SK-N-MC (cell line): ENCODE data around the gene PARVB.

Experiments
- DNase-seq: peaks from one replicate; pipeline ENCODE4 v3.0.0-alpha.2; 2011; ENCODE audit warnings: low read depth, low spot score
- H3K27ac ChIP-seq: fragments of 200-600 bp; sonication (generic); 2 replicates; pipeline ENCODE4 v1.5.1; 2016; ENCODE audit warnings: mixed run types
- H3K36me3 ChIP-seq: fragments of 200-600 bp; sonication (generic); 2 replicates; pipeline ENCODE4 v1.6.1; 2017; ENCODE audit warnings: antibody characterized with exemption, low read length, mixed read lengths; ENCODE audit not compliant: insufficient read depth
- H3K4me3 ChIP-seq: fragments of 200-600 bp; sonication (generic); 2 replicates; pipeline ENCODE4 v1.5.1; 2016
- H3K9ac ChIP-seq: fragments of 200-600 bp; sonication (generic); 2 replicates; pipeline ENCODE4 v1.8.0; 2017; ENCODE audit warnings: mixed run types, mixed read lengths; ENCODE audit not compliant: insufficient read length
- H3K9me3 ChIP-seq: fragments of 200-600 bp; sonication (generic); 2 replicates; pipeline ENCODE4 v1.6.1; 2017; ENCODE audit warnings: low read depth, mild to moderate bottlenecking, antibody characterized with exemption, low read length, moderate library complexity, mixed read lengths
- EZH2 ChIP-seq: fragments of 200-600 bp; sonication (generic); IDR thresholded peaks from one replicate; pipeline ENCODE4 v1.6.1; 2017; ENCODE audit warnings: antibody characterized with exemption
- FOXP2 ChIP-seq: optimal IDR thresholded peaks from 2 replicates; pipeline ENCODE3; 2011; ENCODE audit warnings: mild to moderate bottlenecking, moderate library complexity; ENCODE audit not compliant: insufficient read depth; ENCODE audit errors: extremely low read length, control extremely low read depth
- POLR2AphosphoS5 ChIP-seq: IDR thresholded peaks from 2 replicates; pipeline ENCODE4 v1.6.1; 2012; ENCODE audit warnings: mild to moderate bottlenecking, low read depth, low read length, borderline replicate concordance

Gene PARVB

GRCh38 chr22:44125421-44125820 is 101.3 kb downstream of the PARVB start:
- H3K9ac ChIP-seq = no peak overlapping the region
- DNase-seq = no peak
- no peaks in the 10 kb centered on the region for H3K36me3 ChIP-seq
- no peak overlapping the region for H3K4me3 ChIP-seq
- H3K9me3 ChIP-seq = no peaks in the 10 kb centered on the region
- no peak overlapping the region for H3K27ac ChIP-seq
- TF ChIP-seq EZH2 = no peak
- TF ChIP-seq POLR2AphosphoS5 = no peak
- no peak for TF ChIP-seq FOXP2

GRCh38 chr22:44126807-44127206 is 102.7 kb downstream of the PARVB start:
- no peak for TF ChIP-seq FOXP2
- no peak for TF ChIP-seq POLR2AphosphoS5
- no peak for TF ChIP-seq EZH2
- Histone ChIP-seq H3K27ac (no peak overlapping the region), H3K36me3 (no peaks in the 10 kb centered on the region), H3K9ac (no peak overlapping the region), H3K4me3 (no peak overlapping the region), H3K9me3 (no peaks in the 10 kb centered on the region)
- no peak for DNase-seq

GRCh38 chr22:44127356-44127755 is 103.3 kb downstream of the PARVB start:
- Histone ChIP-seq H3K27ac (no peak overlapping the region), H3K9ac (no peak overlapping the region), H3K9me3 (no peaks in the 10 kb centered on the region), H3K4me3 (no peak overlapping the region), H3K36me3 (no peaks in the 10 kb centered on the region)
- no peak for DNase-seq
- TF ChIP-seq EZH2 (no peak), POLR2AphosphoS5 (no peak), FOXP2 (no peak)

- H3K36me3 ChIP-seq = no peaks in the 10 kb centered on the region
- H3K9me3 ChIP-seq = no peaks in the 10 kb centered on the region
- no peak for DNase-seq
- H3K9ac ChIP-seq = no peak overlapping the region
- TF ChIP-seq FOXP2 (no peak), EZH2 (no peak)
- H3K4me3 ChIP-seq = no peak overlapping the region
- no peak overlapping the region for H3K27ac ChIP-seq
Measured at GRCh38 chr22:44128958-44129618, 105.0 kb downstream of the PARVB start.

GRCh38 chr22:44129619-44129976 is 105.5 kb downstream of the PARVB start:
- no peaks in the 10 kb centered on the region for H3K36me3 ChIP-seq
- no peak for TF ChIP-seq POLR2AphosphoS5
- no peak for TF ChIP-seq EZH2
- no peak for TF ChIP-seq FOXP2
- H3K4me3 ChIP-seq = no peak overlapping the region
- H3K9ac ChIP-seq = no peak overlapping the region
- H3K9me3 ChIP-seq = no peaks in the 10 kb centered on the region
- H3K27ac ChIP-seq = no peak overlapping the region
- no peak for DNase-seq

- Histone ChIP-seq H3K4me3 (no peak overlapping the region), H3K36me3 (no peaks in the 10 kb centered on the region), H3K9ac (no peak overlapping the region), H3K27ac (no peak overlapping the region), H3K9me3 (no peaks in the 10 kb centered on the region)
- TF ChIP-seq POLR2AphosphoS5 = no peak
- no peak for TF ChIP-seq FOXP2
- no peak for TF ChIP-seq EZH2
- DNase-seq = no peak
Measured at GRCh38 chr22:44130076-44130711, 106.1 kb downstream of the PARVB start.

GRCh38 chr22:44131412-44131811 is 107.3 kb downstream of the PARVB start:
- Histone ChIP-seq H3K27ac (no peak overlapping the region), H3K4me3 (no peak overlapping the region), H3K36me3 (no peaks in the 10 kb centered on the region), H3K9ac (no peak overlapping the region), H3K9me3 (no peaks in the 10 kb centered on the region)
- TF ChIP-seq EZH2 (no peak), FOXP2 (no peak), POLR2AphosphoS5 (no peak)
- DNase-seq = no peak

GRCh38 chr22:44131989-44132685 is 108.0 kb downstream of the PARVB start:
- DNase-seq = no peak
- TF ChIP-seq EZH2 = no peak
- TF ChIP-seq POLR2AphosphoS5 = no peak
- no peak for TF ChIP-seq FOXP2
- H3K9ac ChIP-seq = no peak overlapping the region
- H3K9me3 ChIP-seq = no peaks in the 10 kb centered on the region
- H3K4me3 ChIP-seq = no peak overlapping the region
- no peaks in the 10 kb centered on the region for H3K36me3 ChIP-seq
- H3K27ac ChIP-seq = no peak overlapping the region

GRCh38 chr22:44132724-44133123 is 108.6 kb downstream of the PARVB start:
- Histone ChIP-seq H3K9me3 (no peaks in the 10 kb centered on the region), H3K4me3 (no peak overlapping the region), H3K27ac (no peak overlapping the region), H3K36me3 (no peaks in the 10 kb centered on the region), H3K9ac (no peak overlapping the region)
- DNase-seq = no peak
- TF ChIP-seq POLR2AphosphoS5 = no peak
- no peak for TF ChIP-seq EZH2
- TF ChIP-seq FOXP2 = no peak
